K562 (cell line): ENCODE data around the gene AGGF1. TPM values are rescaled to one million over a fixed set of nuclear protein-coding genes. Genes with fewer than 3 reads are reported as not detected.

Source experiments
- ATF6 ChIP-seq: sonication (generic); formaldehyde crosslinking; IDR thresholded peaks from 2 replicates; pipeline ENCODE4 v1.4.0; 2020; ENCODE audit warnings: mild to moderate bottlenecking, missing genetic modification reagents
- BCLAF1 ChIP-seq, 2 experiments: fragments of 450-650 bp in 1 of 2; IDR thresholded peaks; 2 replicates each; pipeline ENCODE4 v1.6.1; 2011 to 2017; ENCODE audit warnings: low read depth in 2 of 2, antibody characterized with exemption in 1 of 2, borderline replicate concordance in 1 of 2, low read length in 1 of 2, mild to moderate bottlenecking in 1 of 2, mixed read lengths in 1 of 2; ENCODE audit not compliant: control insufficient read depth in 1 of 2
- BRD9 ChIP-seq: fragments of 450-650 bp; IDR thresholded peaks from 2 replicates; pipeline ENCODE4 v1.6.1; 2018; ENCODE audit warnings: low read depth; ENCODE audit not compliant: partially characterized antibody
- CC2D1A ChIP-seq: fragments of 450-650 bp; IDR thresholded peaks from 2 replicates; pipeline ENCODE4 v1.6.1; 2017; ENCODE audit warnings: mild to moderate bottlenecking
- CREB1 ChIP-seq, 2 experiments: sonication (generic) in 1 of 2; formaldehyde crosslinking in 1 of 2; IDR thresholded peaks; 2 replicates each; pipeline versions ENCODE4 v1.6.1 to v1.8.0; 2012 to 2022; ENCODE audit warnings: inconsistent platforms in 1 of 2, mild to moderate bottlenecking in 1 of 2, missing genetic modification reagents in 1 of 2, moderate library complexity in 1 of 2
- FIP1L1 ChIP-seq: fragments of 200-400 bp; formaldehyde crosslinking; IDR thresholded peaks from 2 replicates; pipeline ENCODE4 v1.6.1; 2018; ENCODE audit warnings: mild to moderate bottlenecking, low read depth, low read length; ENCODE audit not compliant: poor library complexity, severe bottlenecking
- IRF9 ChIP-seq: fragments of 450-650 bp; IDR thresholded peaks from 2 replicates; pipeline ENCODE4 v1.6.1; 2016; ENCODE audit warnings: missing biosample characterization, missing genetic modification characterization
- MEIS2 ChIP-seq: fragments of 450-650 bp; IDR thresholded peaks from 2 replicates; pipeline ENCODE4 v1.6.1; 2014; ENCODE audit warnings: mild to moderate bottlenecking; ENCODE audit not compliant: partially characterized antibody
- POLR2A ChIP-seq: fragments of 450-650 bp; conservative IDR thresholded peaks from 2 replicates; pipeline ENCODE4 v1.6.1; 2016
- RBFOX2 ChIP-seq: fragments of 200-400 bp; formaldehyde crosslinking; IDR thresholded peaks from 2 replicates; pipeline ENCODE4 v1.6.1; 2017; ENCODE audit warnings: low read depth, mild to moderate bottlenecking, low read length, moderate library complexity
- RNF2 ChIP-seq: sonication (generic); IDR thresholded peaks from 2 replicates; pipeline ENCODE4 v1.6.1; 2016
- TCF3 ChIP-seq: sonication (generic); formaldehyde crosslinking; IDR thresholded peaks from 2 replicates; pipeline ENCODE4 v1.4.0; 2020; ENCODE audit warnings: mild to moderate bottlenecking, missing genetic modification reagents
- TFE3 ChIP-seq: fragments of 450-650 bp; formaldehyde crosslinking; IDR thresholded peaks from 2 replicates; pipeline ENCODE4 v1.4.0; 2020; ENCODE audit warnings: mild to moderate bottlenecking, mixed read lengths
- U2AF1 ChIP-seq: fragments of 200-400 bp; formaldehyde crosslinking; optimal IDR thresholded peaks from 2 replicates; pipeline ENCODE3; 2017; ENCODE audit warnings: mild to moderate bottlenecking, low read depth, low read length, moderate library complexity
- polyA plus RNA-seq, 8 experiments: library from polyadenylated mRNA; depleted of rRNA in 4 of 8; stranded (reverse) in 5 of 8; unstranded in 3 of 8; fragments of >200 nt; fragmentation: Nextera tagmentation in 2 of 8; fragmentation: Illumina TruSeq in 1 of 8; extraction: Ambion mirVana in 2 of 8; extraction: Trizol in 1 of 8; gene quantifications; 2 replicates each; pipeline versions ENCODE4 v1.2.1 to v1.2.3, GENCODE V29; 2011 to 2014; ENCODE audit warnings: inconsistent platforms in 1 of 8, missing spikeins in 1 of 8
- total RNA-seq, 7 experiments: library from RNA; depleted of rRNA in 6 of 7; stranded (reverse); fragments of >200 nt in 6 of 7; fragmentation: Illumina TruSeq in 2 of 7; extraction: Trizol in 2 of 7; gene quantifications; 2 replicates each; pipeline versions ENCODE4 v1.2.1 to v1.2.3, GENCODE V29; 2011 to 2021; ENCODE audit warnings: low replicate concordance in 1 of 7

The AGGF1 gene
- total and polyA plus RNA-seq, 9 of the 15 experiments (the other 6 are each of a cell fraction or from before 2014, with no cell fraction given): 5.2 to 20.4 (median 13.4) TPM

- no peak for TF ChIP-seq BCLAF1 (IDR thresholded peaks at IDR 0.05; ENCODE audit: borderline replicate concordance in 1 of 2, control insufficient read depth in 1 of 2, low read depth in 2 of 2, low read length in 1 of 2)
- no peak for TF ChIP-seq IRF9 (tag)
- TF ChIP-seq POLR2A: peak; percentile 89
- TF ChIP-seq ATF6: no peak
- TF ChIP-seq MEIS2: peak; percentile 43
- peak; percentile 52; the same call in 1 of the 2 replicates for TF ChIP-seq RNF2
- TF ChIP-seq CREB1 (IDR thresholded peaks at IDR 0.05): peak; percentile 77
- peak; percentile 71 for TF ChIP-seq CREB1 (CRISPR knock-in tag; IDR thresholded peaks at IDR 0.05)
- TF ChIP-seq BRD9: peak; percentile 25
- TF ChIP-seq RBFOX2: peak; percentile 85
- TF ChIP-seq TFE3 (CRISPR knock-in tag): no peak
- TF ChIP-seq TCF3 (CRISPR knock-in tag): no peak
- no peak for TF ChIP-seq U2AF1
- peak; percentile 59 for TF ChIP-seq FIP1L1
- TF ChIP-seq CC2D1A: peak; percentile 73
Observed at GRCh38 chr5:77030097-77031071, at the start of gene AGGF1 (continued).
